Left lung (tissue), 14 donors: Measurements from ENCODE around the gene HOXA11. TPM values are rescaled to one million over a fixed set of nuclear protein-coding genes. Genes with fewer than 3 reads are reported as not detected.
A peak's percentile ranks its signal among the peaks of the same experiment; 100 is the strongest.

Source experiments
- ATAC-seq: fragments of 200-7000 bp; cut with Tn5 transposase; one replicate; pipeline ENCODE4 v1.9.1; 2020; ENCODE audit warnings: moderate library complexity
- DNase-seq, 4 donors: peaks; one replicate each; pipeline ENCODE4 v3.0.0-alpha.2; 2013 to 2020
- H3K27ac ChIP-seq, 2 donors: fragments of 200-600 bp; sonication (generic) in 1 of 2; one replicate each; pipeline versions ENCODE4 v1.5.0 to v1.8.0; 2020 to 2021
- H3K27me3 ChIP-seq, 2 donors: fragments of 200-600 bp; sonication (generic) in 1 of 2; one replicate each; pipeline versions ENCODE4 v1.5.0 to v1.8.0; 2020 to 2021
- H3K36me3 ChIP-seq, 2 donors: fragments of 200-600 bp; sonication (generic) in 1 of 2; one replicate each; pipeline versions ENCODE4 v1.5.0 to v1.8.0; 2020 to 2021
- H3K4me1 ChIP-seq, 2 donors: fragments of 200-600 bp; one replicate each; pipeline ENCODE4 v1.8.0; 2021
- H3K4me3 ChIP-seq, 2 donors: fragments of 200-600 bp; sonication (generic) in 1 of 2; one replicate each; pipeline versions ENCODE4 v1.5.0 to v1.8.0; 2020 to 2021; ENCODE audit warnings: mild to moderate bottlenecking in 1 of 2
- H3K9me3 ChIP-seq, 2 donors: fragments of 200-600 bp; sonication (generic) in 1 of 2; one replicate each; pipeline versions ENCODE4 v1.5.0 to v1.8.0; 2020 to 2021
- CTCF ChIP-seq, 2 donors: fragments of 200-600 bp; sonication (generic) in 1 of 2; IDR thresholded peaks; one replicate each; pipeline versions ENCODE4 v1.5.0 to v1.8.0; 2021; ENCODE audit warnings: antibody characterized with exemption in 2 of 2
- intact Hi-C, 2 donors: fragments of 100-400 bp; cut with DNase I; formaldehyde crosslinking; loops; one replicate each; pipeline versions ENCODE4 v1.11.2 to v1.14.2; 2022
- long read RNA-seq, 12 donors: library from polyadenylated mRNA in 2 of 12; unstranded in 2 of 12; transcript quantifications; one replicate each; pipeline ENCODE4 v2.0.0 and lab custom pipeline, GENCODE V29; 2019 to 2026
- polyA plus RNA-seq, 6 donors: library from polyadenylated mRNA; unstranded; fragments of 120-200 nt; gene quantifications; one replicate each; pipeline ENCODE4 v1.2.1, GENCODE V29; 2013; ENCODE audit not compliant: insufficient read length in 6 of 6
- total RNA-seq, 2 donors: library from RNA; stranded (reverse); fragmentation: NEBNext Ultra II Directional; extraction: Animal tissue kit (Norgen Biotek cat#: 25700); gene quantifications; one replicate each; pipeline ENCODE4 v1.2.1, GENCODE V29; 2021
- donor health status: DM: no; HTN: yes; CAD: no.
- donor health status: DM: no; HTN: no; CAD: no.

Gene HOXA11
- total RNA-seq (under 1 TPM in 1 of 2 donors, not detected in 1; 0.10 TPM), polyA plus RNA-seq (under 1 TPM in 3 of 6 donors, not detected in 3; 0.11 to 0.23 (median 0.15) TPM)
- long read RNA-seq, donor 1 = 0 reads
- long read RNA-seq, donor 2 = 0 reads
- long read RNA-seq, donor 3 = 0 reads
- long read RNA-seq, donor 4 = 0 reads
- long read RNA-seq, donor 5 = 0 reads
- long read RNA-seq, donor 6 = 0 reads
- long read RNA-seq, donor 7 = 0 reads
- long read RNA-seq, donor 8 = 0 reads
- long read RNA-seq, donor 9 = 0 reads
- long read RNA-seq, donor 10 = 0 reads
- long read RNA-seq, donor 11 = 0 reads
- long read RNA-seq, donor 12 = 0 reads

- intact Hi-C loops = no loop called here
Observed at GRCh38 chr7:27185013-27185853, at the start of gene HOXA11. Gene HOXA11, minus strand, starts transcription at chr7:27185232. Its CDS starts 88 bp downstream, at chr7:27185144.

GRCh38 chr7:27229448-27229847 lies 44.4 kb upstream of the HOXA11 start:
- H3K9me3 ChIP-seq = no peaks in the 10 kb centered on the region
- DNase-seq (no peak), ATAC-seq (no peak)
- H3K4me3 ChIP-seq = no peak overlapping the region
- H3K4me1 ChIP-seq = no peaks in the 10 kb centered on the region
- H3K27me3 ChIP-seq = peaks cover 35 to 94% of the 10 kb centered on the region in 2 donors
- H3K27ac ChIP-seq = no peak overlapping the region
- intact Hi-C loops = no loop called here
- no peaks in the 10 kb centered on the region for H3K36me3 ChIP-seq
- TF ChIP-seq CTCF (IDR thresholded peaks at IDR 0.05) = no peak

More at GRCh38 chr7:27185013-27185853, at the start of gene HOXA11:
- peak in 2 of 4 donors; percentile 28 to 51 for DNase-seq
- no peak for TF ChIP-seq CTCF (IDR thresholded peaks at IDR 0.05)
- peaks cover 99 to 100% of the 10 kb centered on the region in 2 donors for H3K27me3 ChIP-seq
- no peak for ATAC-seq
- no peak within 1 kb of the TSS for H3K27ac ChIP-seq
- no peaks in the 10 kb centered on the region for H3K9me3 ChIP-seq
- H3K4me3 ChIP-seq = peak within 1 kb of the TSS; percentile 1 to 31
- H3K4me1 ChIP-seq = peaks cover 4 to 50% of the 10 kb centered on the region in 2 donors
- no peaks in the 10 kb centered on the region for H3K36me3 ChIP-seq

GRCh38 chr7:27224983-27225934 lies 40.2 kb upstream of the HOXA11 start:
- H3K27ac ChIP-seq = no peak overlapping the region
- no peak overlapping the region for H3K4me3 ChIP-seq
- intact Hi-C loops = no loop called here
- H3K27me3 ChIP-seq = peaks cover 68 to 98% of the 10 kb centered on the region in 2 donors
- no peak for TF ChIP-seq CTCF (IDR thresholded peaks at IDR 0.05)
- H3K36me3 ChIP-seq = no peaks in the 10 kb centered on the region
- ATAC-seq (no peak), DNase-seq (no peak)
- H3K4me1 ChIP-seq = peaks cover 0 to 4% of the 10 kb centered on the region in 2 donors
- H3K9me3 ChIP-seq = no peaks in the 10 kb centered on the region

- peaks cover 79 to 99% of the 10 kb centered on the region in 2 donors for H3K27me3 ChIP-seq
Observed at GRCh38 chr7:27223941-27224575, 39.0 kb upstream of the HOXA11 start.

More at GRCh38 chr7:27223941-27224575, 39.0 kb upstream of the HOXA11 start:
- no peak for TF ChIP-seq CTCF (IDR thresholded peaks at IDR 0.05)
- no peak overlapping the region for H3K4me3 ChIP-seq
- H3K9me3 ChIP-seq = no peaks in the 10 kb centered on the region
- ATAC-seq = no peak
- DNase-seq = no peak
- intact Hi-C loops = no loop called here
- H3K27ac ChIP-seq = no peak overlapping the region
- H3K4me1 ChIP-seq = peaks cover 0 to 7% of the 10 kb centered on the region in 2 donors
- no peaks in the 10 kb centered on the region for H3K36me3 ChIP-seq
